Transverse colon (tissue), 4 donors: ENCODE results near the gene SERHL2. TPM values are rescaled to one million over a fixed set of nuclear protein-coding genes. Genes with fewer than 3 reads are reported as not detected.
"Not testable (repeated sequence)": the region's sequence is repeated elsewhere in the genome, so short reads cannot be mapped to it uniquely, and the experiment has no call there.

Experiments
- DNase-seq: peaks from one replicate; pipeline ENCODE4 v3.0.0-alpha.2; 2019
- H3K27ac ChIP-seq, 4 donors: fragments of 200-600 bp; sonication (generic); 2 replicates each; pipeline ENCODE4 v1.5.1; 2016 to 2018; ENCODE audit warnings: inconsistent platforms in 4 of 4
- H3K27me3 ChIP-seq: fragments of 200-600 bp; sonication (generic); 2 replicates; pipeline ENCODE4 v1.5.1; 2017; ENCODE audit warnings: inconsistent platforms
- H3K36me3 ChIP-seq, 4 donors: fragments of 200-600 bp; sonication (generic); 2 replicates each; pipeline ENCODE4 v1.5.1; 2017 to 2019; ENCODE audit warnings: inconsistent platforms in 4 of 4
- H3K4me1 ChIP-seq, 4 donors: fragments of 200-600 bp; sonication (generic); 2 replicates each; pipeline ENCODE4 v1.5.1; 2017 to 2020; ENCODE audit warnings: inconsistent platforms in 4 of 4
- H3K4me3 ChIP-seq, 4 donors: fragments of 200-600 bp; sonication (generic); 1 replicate in 1 of 4; 2 replicates in 3 of 4; pipeline versions ENCODE4 v1.5.1 to v1.6.1; 2017 to 2019; ENCODE audit warnings: inconsistent platforms in 4 of 4
- H3K9me3 ChIP-seq, 2 donors: fragments of 200-600 bp; sonication (generic); 2 replicates each; pipeline ENCODE4 v1.5.1; 2017 to 2019; ENCODE audit warnings: inconsistent platforms in 2 of 2
- CTCF ChIP-seq, 5 experiments: fragments of 200-600 bp in 3 of 5; fragments of 450-650 bp in 2 of 5; sonication (generic) in 3 of 5; IDR thresholded peaks; 1 replicate in 2 of 5; 2 replicates in 3 of 5; pipeline ENCODE4 v1.5.1; 2016 to 2017; ENCODE audit warnings: antibody characterized with exemption in 5 of 5, inconsistent platforms in 3 of 5, mild to moderate bottlenecking in 2 of 5, moderate library complexity in 1 of 5
- EP300 ChIP-seq: sonication (generic); formaldehyde crosslinking; IDR thresholded peaks from one replicate; pipeline ENCODE4 v1.6.1; 2017; ENCODE audit warnings: antibody characterized with exemption, low read depth
- POLR2A ChIP-seq: fragments of 450-650 bp; IDR thresholded peaks from one replicate; pipeline ENCODE4 v1.6.1; 2016; ENCODE audit warnings: antibody characterized with exemption, mild to moderate bottlenecking, moderate library complexity
- POLR2AphosphoS5 ChIP-seq, 3 donors: sonication (generic); formaldehyde crosslinking; IDR thresholded peaks; one replicate each; pipeline ENCODE4 v1.6.1; 2016; ENCODE audit warnings: antibody characterized with exemption in 3 of 3
- WGBS, 2 donors: methylation state at CpG; one replicate each; pipeline ENCODE4 v1.1.5; 2018; ENCODE audit warnings: low coverage in 1 of 2; 5-methylcytosine and 5-hydroxymethylcytosine counted together
- in situ Hi-C, 4 donors: fragments of 200-750 bp; cut with MboI; loops; one replicate each; pipeline versions ENCODE4 v1.15.0 to v1.15.1; 2017; ENCODE audit warnings: low sequenced_read_pairs in 3 of 4, low pct_ligation_motif_present in 1 of 4, low pct_unique_long_range_greater_than_20kb in 1 of 4
- intact Hi-C: fragments of 100-400 bp; cut with DNase I; formaldehyde crosslinking; loops from one replicate; pipeline ENCODE4 v1.15.1; 2023; ENCODE audit warnings: low total_unique reads
- total RNA-seq, 4 donors: library from RNA; depleted of rRNA; stranded (reverse); fragments of >200 nt; gene quantifications; one replicate each; pipeline ENCODE4 v1.1.0, GENCODE V29; 2016

SERHL2 gene
- total RNA-seq, 4 donors from 2014 or later, result 0.95 to 2.0 TPM; not detected in 2

GRCh38 chr22:42603427-42603826, 49.7 kb downstream of the SERHL2 start:
- intact Hi-C loops, result no loop called here
- DNase-seq, result no peak
- TF ChIP-seq EP300 (no peak), POLR2AphosphoS5 (IDR thresholded peaks at IDR 0.05) (no peak), POLR2A (no peak), CTCF (IDR thresholded peaks at IDR 0.05) (no peak)
- Histone ChIP-seq H3K4me1 (peaks cover under 1 to 32% (median 16%) of the 10 kb centered on the region in 4 donors), H3K9me3 (no peaks in the 10 kb centered on the region), H3K36me3 (peaks cover 0 to 46% (median 20%) of the 10 kb centered on the region in 4 donors), H3K4me3 (no peak overlapping the region), H3K27me3 (no peaks in the 10 kb centered on the region), H3K27ac (peak overlapping the region in 1 of 4 donors; percentile 32)
- WGBS, 2 donors, result 90 to 100% methylated on average over 2 of the region's 2 CpGs
- in situ Hi-C loops, result no loop called here

- H3K27me3 ChIP-seq, result no peaks in the 10 kb centered on the region
- DNase-seq, result no peak
- in situ Hi-C loops, result no loop called here
- WGBS, 2 donors, result 52% methylated on average over 2 of the region's 3 CpGs; no CpG with 5 or more reads in 1 of the 2 donors
- intact Hi-C loops, result no loop called here
- no peak for TF ChIP-seq EP300
- no peak for TF ChIP-seq CTCF (IDR thresholded peaks at IDR 0.05)
- no peak for TF ChIP-seq POLR2A
- no peak for TF ChIP-seq POLR2AphosphoS5 (IDR thresholded peaks at IDR 0.05)
- H3K36me3 ChIP-seq, result peaks cover 0 to 37% (median 17%) of the 10 kb centered on the region in 4 donors
- no peak overlapping the region for H3K27ac ChIP-seq
- no peaks in the 10 kb centered on the region for H3K9me3 ChIP-seq
- no peak overlapping the region for H3K4me3 ChIP-seq
- H3K4me1 ChIP-seq, result peaks cover 10 to 41% (median 21%) of the 10 kb centered on the region in 4 donors
Observed at GRCh38 chr22:42604403-42604802, 50.6 kb downstream of the SERHL2 start.

GRCh38 chr22:42607641-42608040, 53.9 kb downstream of the SERHL2 start:
- H3K4me3 ChIP-seq, DNase-seq, H3K27me3 ChIP-seq, H3K27ac ChIP-seq, H3K36me3 ChIP-seq, H3K9me3 ChIP-seq, in situ Hi-C loops, intact Hi-C loops: not testable (repeated sequence)
- 93% methylated on average over 30 of the region's 31 CpGs; no CpG with 5 or more reads in 1 of the 2 donors for WGBS, 2 donors
- peaks cover 35 to 69% (median 44%) of the 10 kb centered on the region in 4 donors for H3K4me1 ChIP-seq

GRCh38 chr22:42608136-42608822, 54.5 kb downstream of the SERHL2 start:
- Histone ChIP-seq H3K36me3 (peaks cover 0 to 7% (median 2%) of the 10 kb centered on the region in 4 donors), H3K27ac (peak overlapping the region in 3 of 4 donors; percentile 40 to 45 (median 42)), H3K27me3 (no peaks in the 10 kb centered on the region), H3K4me3 (no peak overlapping the region), H3K4me1 (peaks cover 37 to 74% (median 50%) of the 10 kb centered on the region in 4 donors), H3K9me3 (no peaks in the 10 kb centered on the region)
- intact Hi-C loops, result no loop called here
- WGBS, 2 donors, result 80 to 81% methylated on average over 8 to 11 of the region's 11 CpGs
- no peak for TF ChIP-seq POLR2A
- TF ChIP-seq CTCF (IDR thresholded peaks at IDR 0.05), result no peak
- TF ChIP-seq EP300, result no peak
- no peak for TF ChIP-seq POLR2AphosphoS5 (IDR thresholded peaks at IDR 0.05)
- in situ Hi-C loops, result no loop called here
- no peak for DNase-seq
